Type B pancreatic cell (in vitro differentiated cells): Measurements from ENCODE around the gene VPS37B. TPM values are rescaled to one million over a fixed set of nuclear protein-coding genes. Genes with fewer than 3 reads are reported as not detected.
A peak's percentile ranks its signal among the peaks of the same experiment; 100 is the strongest.

Source experiments
- DNase-seq: peaks from one replicate; pipeline ENCODE4 v3.0.0; 2021; ENCODE audit warnings: mixed read lengths; ENCODE audit not compliant: unreplicated experiment; ENCODE audit errors: extremely low spot score
- H3K27ac Mint-ChIP-seq: 2 replicates; pipeline ENCODE4 v1.8.0; 2021; ENCODE audit warnings: mild to moderate bottlenecking, mixed read lengths
- H3K27me3 Mint-ChIP-seq: 2 replicates; pipeline ENCODE4 v1.8.0; 2021; ENCODE audit warnings: mixed read lengths
- H3K36me3 Mint-ChIP-seq: 2 replicates; pipeline ENCODE4 v1.8.0; 2021; ENCODE audit warnings: mixed read lengths
- H3K4me1 Mint-ChIP-seq: one replicate; pipeline ENCODE4 v1.8.0; 2021; ENCODE audit warnings: mixed read lengths; ENCODE audit not compliant: unreplicated experiment
- H3K4me3 Mint-ChIP-seq: 2 replicates; pipeline ENCODE4 v1.8.0; 2021; ENCODE audit warnings: mild to moderate bottlenecking, mixed read lengths
- H3K9me3 Mint-ChIP-seq: 2 replicates; pipeline ENCODE4 v1.8.0; 2021; ENCODE audit warnings: mixed read lengths
- CTCF ChIP-seq: fragments of 200-600 bp; sonication (generic); conservative IDR thresholded peaks from 2 replicates; pipeline ENCODE4 v1.5.0; 2021; ENCODE audit warnings: antibody characterized with exemption, mild to moderate bottlenecking
- total RNA-seq: library from RNA; stranded (reverse); gene quantifications from 2 replicates; pipeline ENCODE4 v1.2.1, GENCODE V29; 2021; ENCODE audit warnings: low replicate concordance

The VPS37B gene
- total RNA-seq, 1 donor from 2014 or later = 32.4 TPM

DNA sequence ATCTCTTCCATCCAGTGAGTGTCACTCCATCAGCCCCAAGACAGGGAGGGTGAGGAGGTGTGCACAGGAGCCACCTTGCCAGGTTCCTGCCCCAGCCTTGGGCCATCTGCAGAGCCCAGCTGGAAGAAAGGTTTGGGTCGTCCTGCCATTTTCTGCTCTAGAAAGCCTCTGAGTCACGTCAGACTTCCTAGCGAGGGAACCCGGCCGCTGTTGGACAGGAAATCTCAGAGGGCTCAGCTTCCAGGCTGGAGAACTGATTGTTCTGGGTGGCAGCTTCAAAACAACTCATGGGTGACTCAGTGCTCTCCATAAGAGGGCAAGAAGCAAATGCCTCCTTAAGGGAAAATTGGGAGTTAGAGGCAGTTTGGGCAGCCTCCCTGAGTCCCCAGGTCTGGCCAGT lies 44.1 kb downstream of the VPS37B start:
- no peak overlapping the region for H3K27ac Mint-ChIP-seq
- H3K4me3 Mint-ChIP-seq = no peak overlapping the region
- H3K36me3 Mint-ChIP-seq = no peaks in the 10 kb centered on the region
- H3K4me1 Mint-ChIP-seq = peaks cover 5% of the 10 kb centered on the region
- TF ChIP-seq CTCF = no peak
- no peaks in the 10 kb centered on the region for H3K9me3 Mint-ChIP-seq
- DNase-seq = no peak
- H3K27me3 Mint-ChIP-seq = no peaks in the 10 kb centered on the region

DNA sequence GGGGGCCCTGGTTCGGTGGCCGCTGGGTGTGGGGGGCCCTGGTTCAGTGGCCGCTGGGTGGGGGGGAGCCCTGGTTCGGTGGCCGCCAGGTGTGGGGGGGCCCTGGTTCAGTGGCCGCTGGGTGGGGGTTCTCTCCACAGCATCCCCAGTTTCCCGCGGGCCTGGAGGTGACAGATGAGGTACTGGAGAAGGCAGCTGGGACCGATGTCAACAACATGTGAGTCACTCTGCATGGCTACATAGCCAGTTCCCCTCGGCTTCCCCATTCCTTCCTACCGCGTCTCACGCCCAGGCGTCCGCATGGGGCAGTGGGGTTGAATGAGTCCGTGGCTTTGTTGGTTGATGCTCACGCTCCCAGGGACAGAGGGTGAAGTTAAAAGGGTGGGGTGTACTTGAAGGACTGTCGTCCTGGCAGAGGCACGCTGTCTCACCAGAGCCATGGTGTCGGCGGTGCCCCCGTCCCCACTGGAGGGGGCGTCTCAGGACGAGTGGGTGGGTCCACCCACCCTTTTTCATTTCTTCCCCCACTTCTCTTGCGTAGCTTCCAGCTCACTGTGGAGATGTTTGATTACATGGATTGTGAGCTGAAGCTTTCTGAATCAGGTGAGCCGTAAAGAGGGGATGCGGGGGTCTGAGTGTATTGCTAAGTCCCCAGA lies 45.1 kb downstream of the VPS37B start:
- H3K36me3 Mint-ChIP-seq = no peaks in the 10 kb centered on the region
- H3K27me3 Mint-ChIP-seq = no peaks in the 10 kb centered on the region
- no peak overlapping the region for H3K4me3 Mint-ChIP-seq
- H3K27ac Mint-ChIP-seq = no peak overlapping the region
- TF ChIP-seq CTCF = no peak
- no peaks in the 10 kb centered on the region for H3K9me3 Mint-ChIP-seq
- DNase-seq = no peak
- peaks cover 5% of the 10 kb centered on the region for H3K4me1 Mint-ChIP-seq

GRCh38 chr12:122850048-122850445 lies 45.9 kb downstream of the VPS37B start:
- Mint-ChIP-seq H3K27ac (peak overlapping the region; percentile 46), H3K4me3 (no peak overlapping the region), H3K27me3 (no peaks in the 10 kb centered on the region), H3K4me1 (peaks cover 5% of the 10 kb centered on the region), H3K9me3 (no peaks in the 10 kb centered on the region), H3K36me3 (no peaks in the 10 kb centered on the region)
- TF ChIP-seq CTCF = no peak
- DNase-seq = no peak

GRCh38 chr12:122849352-122850047 lies 46.4 kb downstream of the VPS37B start:
- no peak for TF ChIP-seq CTCF

GRCh38 chr12:122848471-122849351 lies 47.2 kb downstream of the VPS37B start:
- H3K4me1 Mint-ChIP-seq = peaks cover 12% of the 10 kb centered on the region
- no peak for TF ChIP-seq CTCF
- no peak for DNase-seq
- no peaks in the 10 kb centered on the region for H3K36me3 Mint-ChIP-seq
- no peaks in the 10 kb centered on the region for H3K9me3 Mint-ChIP-seq
- no peak overlapping the region for H3K27ac Mint-ChIP-seq
- H3K27me3 Mint-ChIP-seq = no peaks in the 10 kb centered on the region
- no peak overlapping the region for H3K4me3 Mint-ChIP-seq

More at GRCh38 chr12:122849352-122850047, 46.4 kb downstream of the VPS37B start:
- H3K4me3 Mint-ChIP-seq = no peak overlapping the region
- peaks cover 9% of the 10 kb centered on the region for H3K4me1 Mint-ChIP-seq
- H3K27me3 Mint-ChIP-seq = no peaks in the 10 kb centered on the region
- no peaks in the 10 kb centered on the region for H3K9me3 Mint-ChIP-seq
- peak overlapping the region; percentile 46 for H3K27ac Mint-ChIP-seq
- no peak for DNase-seq
- H3K36me3 Mint-ChIP-seq = no peaks in the 10 kb centered on the region
